ENCODE measurements around the gene TRIO. TPM values are rescaled to one million over a fixed set of nuclear protein-coding genes. Genes with fewer than 3 reads are reported as not detected.
A peak's percentile ranks its signal among the peaks of the same experiment; 100 is the strongest.

Gene TRIO
- total and polyA plus RNA-seq, 10 of the 15 experiments (the other 5 are each of a cell fraction or from before 2014, with no cell fraction given), result 5.1 to 96.4 (median 44.6) TPM

DNA sequence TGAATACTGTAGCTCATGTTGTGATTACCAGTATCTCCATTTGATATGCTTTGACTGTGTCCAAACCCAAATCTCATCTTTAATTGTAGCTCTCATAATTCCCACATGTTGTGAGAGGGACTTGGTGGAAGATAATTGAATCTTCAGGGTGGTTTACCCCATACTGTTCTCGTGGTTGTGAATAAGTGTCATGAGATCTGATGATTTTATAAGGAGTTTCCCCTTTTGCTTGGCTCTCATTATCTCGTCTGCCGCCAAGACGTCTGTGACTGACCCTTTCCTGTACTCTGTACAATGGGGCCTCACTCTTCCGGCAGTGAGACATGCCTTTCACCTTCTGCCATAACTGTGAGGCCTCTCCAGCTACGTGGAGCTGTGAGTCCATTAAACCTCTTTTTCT is 59.3 kb downstream of the TRIO start (continued):
- TF ChIP-seq, protein P1, sequence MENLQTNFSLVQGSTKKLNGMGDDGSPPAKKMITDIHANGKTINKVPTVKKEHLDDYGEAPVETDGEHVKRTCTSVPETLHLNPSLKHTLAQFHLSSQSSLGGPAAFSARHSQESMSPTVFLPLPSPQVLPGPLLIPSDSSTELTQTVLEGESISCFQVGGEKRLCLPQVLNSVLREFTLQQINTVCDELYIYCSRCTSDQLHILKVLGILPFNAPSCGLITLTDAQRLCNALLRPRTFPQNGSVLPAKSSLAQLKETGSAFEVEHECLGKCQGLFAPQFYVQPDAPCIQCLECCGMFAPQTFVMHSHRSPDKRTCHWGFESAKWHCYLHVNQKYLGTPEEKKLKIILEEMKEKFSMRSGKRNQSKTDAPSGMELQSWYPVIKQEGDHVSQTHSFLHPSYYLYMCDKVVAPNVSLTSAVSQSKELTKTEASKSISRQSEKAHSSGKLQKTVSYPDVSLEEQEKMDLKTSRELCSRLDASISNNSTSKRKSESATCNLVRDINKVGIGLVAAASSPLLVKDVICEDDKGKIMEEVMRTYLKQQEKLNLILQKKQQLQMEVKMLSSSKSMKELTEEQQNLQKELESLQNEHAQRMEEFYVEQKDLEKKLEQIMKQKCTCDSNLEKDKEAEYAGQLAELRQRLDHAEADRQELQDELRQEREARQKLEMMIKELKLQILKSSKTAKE (IDR thresholded peaks at IDR 0.05; ENCODE audit: low read depth, poor library complexity, severe bottlenecking), result peak; percentile 52
- no peak for TF ChIP-seq NFIC (IDR thresholded peaks at IDR 0.05; ENCODE audit: low read depth, low read length)
- peak; percentile 28; the same call in 1 of the 2 replicates for TF ChIP-seq YY1 (IDR thresholded peaks at IDR 0.05; ENCODE audit: low read depth, low read length)
- no peak for TF ChIP-seq RFX5 (IDR thresholded peaks at IDR 0.05; ENCODE audit: low read depth, low read length)
- TF ChIP-seq RUNX3 (IDR thresholded peaks at IDR 0.05; ENCODE audit: low read length), result peak; percentile 31; the same call in 1 of the 2 replicates
- TF ChIP-seq, protein P2, sequence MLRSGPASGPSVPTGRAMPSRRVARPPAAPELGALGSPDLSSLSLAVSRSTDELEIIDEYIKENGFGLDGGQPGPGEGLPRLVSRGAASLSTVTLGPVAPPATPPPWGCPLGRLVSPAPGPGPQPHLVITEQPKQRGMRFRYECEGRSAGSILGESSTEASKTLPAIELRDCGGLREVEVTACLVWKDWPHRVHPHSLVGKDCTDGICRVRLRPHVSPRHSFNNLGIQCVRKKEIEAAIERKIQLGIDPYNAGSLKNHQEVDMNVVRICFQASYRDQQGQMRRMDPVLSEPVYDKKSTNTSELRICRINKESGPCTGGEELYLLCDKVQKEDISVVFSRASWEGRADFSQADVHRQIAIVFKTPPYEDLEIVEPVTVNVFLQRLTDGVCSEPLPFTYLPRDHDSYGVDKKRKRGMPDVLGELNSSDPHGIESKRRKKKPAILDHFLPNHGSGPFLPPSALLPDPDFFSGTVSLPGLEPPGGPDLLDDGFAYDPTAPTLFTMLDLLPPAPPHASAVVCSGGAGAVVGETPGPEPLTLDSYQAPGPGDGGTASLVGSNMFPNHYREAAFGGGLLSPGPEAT (IDR thresholded peaks at IDR 0.05; ENCODE audit: low read depth), result peak; percentile 28; the same call in 1 of the 2 replicates
- TF ChIP-seq POLR2AphosphoS5 (IDR thresholded peaks at IDR 0.05; ENCODE audit: low read length), result 0 out of 2 replicates have a peak, but pooled peaks have one; percentile 36
- no peak for TF ChIP-seq FOXK2 (IDR thresholded peaks at IDR 0.05)
- no peak for TF ChIP-seq CHD2 (IDR thresholded peaks at IDR 0.05; ENCODE audit: borderline replicate concordance, low read depth, low read length)
- 0 out of 2 replicates have a peak, but pooled peaks have one; percentile 28 for TF ChIP-seq CBFB (IDR thresholded peaks at IDR 0.05; ENCODE audit: low read depth)
- TF ChIP-seq IKZF2 (IDR thresholded peaks at IDR 0.05), result peak in 1 of 2 experiments; percentile 36; a peak in 2 of 4 replicates
- peak in 1 of 2 experiments; percentile 15; a peak in 2 of 4 replicates for TF ChIP-seq BHLHE40 (IDR thresholded peaks at IDR 0.05; ENCODE audit: borderline replicate concordance in 1 of 2, low read depth in 2 of 2, low read length in 1 of 2)
